Fibroblast of villous mesenchyme (primary cell): ENCODE results near the gene MAP3K9. TPM values are rescaled to one million over a fixed set of nuclear protein-coding genes. Genes with fewer than 3 reads are reported as not detected.
"Not testable (repeated sequence)": the region's sequence is repeated elsewhere in the genome, so short reads cannot be mapped to it uniquely, and the experiment has no call there.

Experiments
- DNase-seq: peaks from one replicate; pipeline ENCODE4 v3.0.0-alpha.2; 2010; ENCODE audit warnings: low read depth
- H3K4me3 ChIP-seq: 2 replicates; pipeline ENCODE4 v1.5.1; 2011; ENCODE audit warnings: low read depth, mild to moderate bottlenecking, low read length
- CTCF ChIP-seq: IDR thresholded peaks from 2 replicates; pipeline ENCODE4 v1.5.1; 2012; ENCODE audit warnings: low read depth, mild to moderate bottlenecking, low read length; ENCODE audit not compliant: insufficient read depth
- total RNA-seq: library from RNA; depleted of rRNA; stranded (reverse); fragments of >200 nt; gene quantifications from 2 replicates; pipeline ENCODE4 v1.2.3, GENCODE V29; 2012

Gene MAP3K9
- total RNA-seq, 1 donor: 0.43 TPM

GRCh38 chr14:70711451-70711850, 97.9 kb downstream of the MAP3K9 start:
- TF ChIP-seq CTCF: no peak
- H3K4me3 ChIP-seq: no peak overlapping the region
- DNase-seq: no peak

- no peak overlapping the region for H3K4me3 ChIP-seq
- DNase-seq: no peak
- TF ChIP-seq CTCF: no peak
Measured at GRCh38 chr14:70709726-70710382, 99.5 kb downstream of the MAP3K9 start.

- TF ChIP-seq CTCF: no peak
- no peak for DNase-seq
- no peak overlapping the region for H3K4me3 ChIP-seq
Measured at GRCh38 chr14:70708717-70709570, 100.4 kb downstream of the MAP3K9 start.

- no peak for TF ChIP-seq CTCF
- DNase-seq: no peak
- H3K4me3 ChIP-seq: no peak overlapping the region
Measured at GRCh38 chr14:70707138-70708038, 101.9 kb downstream of the MAP3K9 start.

- no peak for TF ChIP-seq CTCF
- no peak overlapping the region for H3K4me3 ChIP-seq
- no peak for DNase-seq
Measured at GRCh38 chr14:70706177-70706576, 103.1 kb downstream of the MAP3K9 start.

- no peak for TF ChIP-seq CTCF
- no peak overlapping the region for H3K4me3 ChIP-seq
- DNase-seq: no peak
Measured at GRCh38 chr14:70704960-70705359, 104.4 kb downstream of the MAP3K9 start.

GRCh38 chr14:70703621-70704168, 105.6 kb downstream of the MAP3K9 start:
- not testable (repeated sequence) for DNase-seq, H3K4me3 ChIP-seq
